ENCODE results near the gene BTD.

Gene BTD

GRCh38 chr3:15660055-15660935 lies 58.8 kb downstream of the BTD start:
- no peak overlapping the region for H3K4me3 ChIP-seq (ENCODE audit: low read length)
- DNase-seq (ENCODE audit: low read depth) = no peak
- TF ChIP-seq CTCF (conservative IDR thresholded peaks at IDR 0.05; ENCODE audit: low read length) = no peak

- TF ChIP-seq CTCF (conservative IDR thresholded peaks at IDR 0.05; ENCODE audit: low read length) = no peak
- DNase-seq (ENCODE audit: low read depth) = no peak
- no peak overlapping the region for H3K4me3 ChIP-seq (ENCODE audit: low read length)
Measured at GRCh38 chr3:15664144-15664543, 62.6 kb downstream of the BTD start.

GRCh38 chr3:15665510-15666150 lies 64.1 kb downstream of the BTD start:
- DNase-seq (ENCODE audit: low read depth) = no peak
- TF ChIP-seq CTCF (conservative IDR thresholded peaks at IDR 0.05; ENCODE audit: low read length) = no peak
- H3K4me3 ChIP-seq (ENCODE audit: low read length) = no peak overlapping the region

- no peak overlapping the region for H3K4me3 ChIP-seq (ENCODE audit: low read length)
- DNase-seq (ENCODE audit: low read depth) = no peak
- TF ChIP-seq CTCF (conservative IDR thresholded peaks at IDR 0.05; ENCODE audit: low read length) = no peak
Measured at GRCh38 chr3:15666277-15666676, 64.7 kb downstream of the BTD start.

GRCh38 chr3:15667484-15667883 lies 65.9 kb downstream of the BTD start:
- TF ChIP-seq CTCF (conservative IDR thresholded peaks at IDR 0.05; ENCODE audit: low read length) = no peak
- no peak overlapping the region for H3K4me3 ChIP-seq (ENCODE audit: low read length)
- DNase-seq (ENCODE audit: low read depth) = no peak

- no peak for TF ChIP-seq CTCF (conservative IDR thresholded peaks at IDR 0.05; ENCODE audit: low read length)
- no peak overlapping the region for H3K4me3 ChIP-seq (ENCODE audit: low read length)
- no peak for DNase-seq (ENCODE audit: low read depth)
Measured at GRCh38 chr3:15673536-15673935, 72.0 kb downstream of the BTD start.

- TF ChIP-seq CTCF (conservative IDR thresholded peaks at IDR 0.05; ENCODE audit: low read length) = no peak
- H3K4me3 ChIP-seq (ENCODE audit: low read length) = no peak overlapping the region
- no peak for DNase-seq (ENCODE audit: low read depth)
Measured at GRCh38 chr3:15676259-15676658, 74.7 kb downstream of the BTD start.

All from AG10803 (cell line).